Measurements from ENCODE around the gene GABRG3. TPM values are rescaled to one million over a fixed set of nuclear protein-coding genes. Genes with fewer than 3 reads are reported as not detected.

The GABRG3 gene
- total RNA-seq, 4 donors from 2014 or later = not detected

DNA sequence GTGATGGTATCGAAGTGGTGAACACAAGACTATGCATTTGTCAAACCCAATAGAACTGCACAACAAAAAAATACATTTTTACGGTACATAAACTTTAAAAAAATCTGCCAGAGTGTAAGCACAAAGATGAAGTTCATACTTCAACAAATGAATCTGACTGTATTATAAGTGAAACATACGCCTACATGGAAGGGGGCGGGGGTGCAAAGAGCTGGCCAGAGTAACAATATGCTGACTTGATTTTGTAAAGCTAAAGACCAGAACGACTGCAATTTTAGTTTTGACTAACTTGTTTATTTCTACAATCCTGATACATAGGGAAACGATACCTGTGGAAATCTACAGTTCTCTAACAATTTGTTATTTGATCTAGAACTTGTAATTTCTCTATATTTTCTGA, 426.0 kb downstream of the GABRG3 start:
- DNase-seq (ENCODE audit: low spot score) (no peak), ATAC-seq (ENCODE audit: low FRiP score) (no peak)
- TF ChIP-seq, protein P1, sequence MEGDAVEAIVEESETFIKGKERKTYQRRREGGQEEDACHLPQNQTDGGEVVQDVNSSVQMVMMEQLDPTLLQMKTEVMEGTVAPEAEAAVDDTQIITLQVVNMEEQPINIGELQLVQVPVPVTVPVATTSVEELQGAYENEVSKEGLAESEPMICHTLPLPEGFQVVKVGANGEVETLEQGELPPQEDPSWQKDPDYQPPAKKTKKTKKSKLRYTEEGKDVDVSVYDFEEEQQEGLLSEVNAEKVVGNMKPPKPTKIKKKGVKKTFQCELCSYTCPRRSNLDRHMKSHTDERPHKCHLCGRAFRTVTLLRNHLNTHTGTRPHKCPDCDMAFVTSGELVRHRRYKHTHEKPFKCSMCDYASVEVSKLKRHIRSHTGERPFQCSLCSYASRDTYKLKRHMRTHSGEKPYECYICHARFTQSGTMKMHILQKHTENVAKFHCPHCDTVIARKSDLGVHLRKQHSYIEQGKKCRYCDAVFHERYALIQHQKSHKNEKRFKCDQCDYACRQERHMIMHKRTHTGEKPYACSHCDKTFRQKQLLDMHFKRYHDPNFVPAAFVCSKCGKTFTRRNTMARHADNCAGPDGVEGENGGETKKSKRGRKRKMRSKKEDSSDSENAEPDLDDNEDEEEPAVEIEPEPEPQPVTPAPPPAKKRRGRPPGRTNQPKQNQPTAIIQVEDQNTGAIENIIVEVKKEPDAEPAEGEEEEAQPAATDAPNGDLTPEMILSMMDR (IDR thresholded peaks at IDR 0.05) = no peak

DNA sequence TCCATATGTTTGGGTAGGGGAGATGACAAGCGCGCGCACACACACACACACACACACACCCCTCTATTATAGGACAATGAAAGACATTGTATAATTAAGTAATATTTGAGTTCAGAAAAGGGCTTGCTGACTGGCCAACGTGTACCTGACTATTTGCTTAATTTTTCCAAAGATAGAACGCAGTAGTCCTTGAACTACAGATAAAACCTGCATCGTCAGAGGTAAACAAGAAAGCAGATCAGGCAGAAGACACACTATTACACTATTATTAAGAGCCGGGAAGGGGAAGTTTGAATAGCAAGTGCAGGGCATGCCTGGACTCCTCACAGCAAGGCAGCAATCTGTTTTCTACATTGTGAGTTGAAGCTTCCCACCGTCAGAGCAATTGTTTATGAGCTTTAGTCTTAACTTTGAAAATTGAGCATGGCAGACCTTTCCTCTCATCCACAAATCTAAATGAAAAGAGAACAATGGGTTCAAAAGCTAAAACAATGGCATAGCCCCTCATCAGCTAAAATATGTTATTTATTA, 427.7 kb downstream of the GABRG3 start:
- ATAC-seq (ENCODE audit: low FRiP score) = no peak
- no peak for DNase-seq (ENCODE audit: low spot score)
- TF ChIP-seq, protein P1 (IDR thresholded peaks at IDR 0.05) = no peak

DNA sequence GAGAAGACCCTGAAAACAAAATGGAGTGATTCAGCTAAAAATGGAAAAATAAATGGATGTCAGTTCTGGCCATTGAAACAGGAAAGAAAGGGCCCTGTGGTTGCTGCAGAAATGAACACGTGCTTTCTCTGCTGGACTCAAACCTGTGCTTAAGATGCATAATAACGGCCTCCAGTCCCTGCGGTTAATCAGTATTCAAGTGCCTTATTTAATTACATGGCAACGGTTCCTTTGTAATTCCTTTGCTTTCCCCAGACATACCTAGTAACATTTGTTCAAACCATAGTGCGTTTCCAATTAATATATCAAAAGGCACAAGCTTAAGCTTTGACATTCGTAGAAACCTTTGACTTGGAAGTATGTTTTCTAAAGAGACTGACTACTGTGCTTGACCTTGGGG, 428.3 kb downstream of the GABRG3 start:
- no peak for DNase-seq (ENCODE audit: low spot score)
- TF ChIP-seq, protein P1 (IDR thresholded peaks at IDR 0.05) = no peak
- ATAC-seq (ENCODE audit: low FRiP score) = no peak

DNA sequence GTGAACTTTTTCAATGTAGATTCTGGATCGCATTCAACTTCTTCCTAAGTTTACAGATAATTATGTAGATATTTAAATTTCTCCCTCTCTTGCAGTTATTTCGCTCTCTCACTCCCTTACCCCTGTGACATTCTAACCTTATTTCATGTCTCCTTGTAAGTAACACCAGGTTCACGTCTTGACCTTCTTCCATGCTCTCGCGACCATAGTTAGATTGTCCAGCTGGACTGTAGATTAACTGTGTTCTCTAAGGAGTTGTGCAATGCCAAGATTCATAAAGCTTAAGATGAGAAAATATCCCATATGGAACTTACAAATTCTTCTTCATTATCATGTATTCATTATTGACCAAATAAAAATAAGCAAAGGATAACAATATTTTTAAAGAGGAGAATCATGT, 430.5 kb downstream of the GABRG3 start:
- ATAC-seq (ENCODE audit: low FRiP score) = no peak
- no peak for DNase-seq (ENCODE audit: low spot score)
- TF ChIP-seq, protein P1 (IDR thresholded peaks at IDR 0.05) = no peak

DNA sequence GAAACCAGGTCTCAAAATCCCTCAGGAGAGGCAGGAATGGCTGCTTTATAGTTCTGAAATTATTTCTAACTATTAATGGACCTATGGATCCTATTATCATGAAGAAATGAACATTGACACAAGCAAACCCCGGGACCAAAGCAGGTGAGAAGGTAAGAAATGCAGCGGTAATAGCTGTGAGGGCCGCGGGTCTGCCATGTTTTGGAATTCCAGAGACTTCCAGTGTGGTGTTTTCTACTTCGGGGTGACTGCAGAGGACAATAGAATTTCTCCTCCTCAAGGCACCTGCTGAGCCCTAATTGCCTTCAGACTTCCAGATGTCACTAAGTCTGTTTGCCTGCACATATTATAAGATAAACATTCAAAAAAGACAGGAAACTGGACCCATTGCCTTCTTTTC, 437.4 kb downstream of the GABRG3 start:
- no peak for ATAC-seq (ENCODE audit: low FRiP score)
- TF ChIP-seq, protein P1 (IDR thresholded peaks at IDR 0.05) = no peak

DNA sequence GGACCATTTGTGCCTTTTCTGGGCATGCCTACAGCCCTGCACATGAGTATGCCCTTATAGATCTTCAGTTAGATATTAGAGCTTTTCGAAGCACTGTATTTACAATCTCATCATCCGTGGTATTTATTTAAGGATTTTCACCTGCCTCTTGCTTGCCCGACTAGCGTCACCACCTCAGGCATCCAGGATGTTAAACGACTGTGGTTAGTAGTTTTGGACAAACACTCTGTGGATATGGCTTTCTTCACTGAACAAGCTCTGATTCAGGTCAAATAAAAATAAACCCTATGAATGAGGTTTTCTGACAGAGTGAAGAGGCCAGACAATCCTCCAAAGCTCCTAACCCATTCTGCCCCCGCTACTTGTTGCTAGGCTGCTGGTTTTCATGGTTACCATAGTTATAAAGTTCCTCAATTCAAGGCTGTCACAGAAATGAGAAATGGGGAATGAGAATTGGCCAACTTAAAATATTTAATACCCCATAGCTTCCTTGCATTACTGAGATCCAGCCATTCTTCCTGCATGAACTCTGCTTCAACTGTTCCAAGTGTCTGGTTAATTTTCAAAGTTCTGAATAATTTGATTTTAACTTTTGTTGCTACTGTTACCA, 440.1 kb downstream of the GABRG3 start:
- DNase-seq (ENCODE audit: low spot score) = no peak
- TF ChIP-seq, protein P1 (IDR thresholded peaks at IDR 0.05) = no peak
- no peak for ATAC-seq (ENCODE audit: low FRiP score)

More for the DNA sequence above, 437.4 kb downstream of the GABRG3 start:
- DNase-seq (ENCODE audit: low spot score) = no peak

DNA sequence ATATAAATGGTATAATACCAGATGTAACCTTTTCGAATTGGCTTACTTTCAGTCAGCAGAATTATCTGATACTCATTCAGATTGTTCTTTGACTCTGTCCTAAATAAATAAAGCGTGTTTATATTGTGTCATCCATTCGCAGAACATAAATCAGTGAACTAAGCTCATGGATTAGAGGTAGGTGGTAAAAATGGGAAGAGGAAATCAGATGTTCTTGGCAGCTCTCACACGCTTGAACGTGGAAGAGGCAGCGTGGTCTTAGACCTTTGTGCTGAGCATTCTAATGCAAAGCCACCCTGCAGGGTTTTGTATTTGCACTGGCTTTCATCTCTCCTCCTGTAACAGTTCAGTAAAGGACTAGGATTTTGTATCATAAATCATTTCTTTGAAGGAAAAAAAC, 441.4 kb downstream of the GABRG3 start:
- TF ChIP-seq, protein P1 (IDR thresholded peaks at IDR 0.05) = no peak
- no peak for DNase-seq (ENCODE audit: low spot score)
- ATAC-seq (ENCODE audit: low FRiP score) = no peak
